ENCODE measurements around the gene ZNF789.
A peak's percentile ranks its signal among the peaks of the same experiment; 100 is the strongest.
"Not testable (repeated sequence)": the region's sequence is repeated elsewhere in the genome, so short reads cannot be mapped to it uniquely, and the experiment has no call there.

The ZNF789 gene

DNA sequence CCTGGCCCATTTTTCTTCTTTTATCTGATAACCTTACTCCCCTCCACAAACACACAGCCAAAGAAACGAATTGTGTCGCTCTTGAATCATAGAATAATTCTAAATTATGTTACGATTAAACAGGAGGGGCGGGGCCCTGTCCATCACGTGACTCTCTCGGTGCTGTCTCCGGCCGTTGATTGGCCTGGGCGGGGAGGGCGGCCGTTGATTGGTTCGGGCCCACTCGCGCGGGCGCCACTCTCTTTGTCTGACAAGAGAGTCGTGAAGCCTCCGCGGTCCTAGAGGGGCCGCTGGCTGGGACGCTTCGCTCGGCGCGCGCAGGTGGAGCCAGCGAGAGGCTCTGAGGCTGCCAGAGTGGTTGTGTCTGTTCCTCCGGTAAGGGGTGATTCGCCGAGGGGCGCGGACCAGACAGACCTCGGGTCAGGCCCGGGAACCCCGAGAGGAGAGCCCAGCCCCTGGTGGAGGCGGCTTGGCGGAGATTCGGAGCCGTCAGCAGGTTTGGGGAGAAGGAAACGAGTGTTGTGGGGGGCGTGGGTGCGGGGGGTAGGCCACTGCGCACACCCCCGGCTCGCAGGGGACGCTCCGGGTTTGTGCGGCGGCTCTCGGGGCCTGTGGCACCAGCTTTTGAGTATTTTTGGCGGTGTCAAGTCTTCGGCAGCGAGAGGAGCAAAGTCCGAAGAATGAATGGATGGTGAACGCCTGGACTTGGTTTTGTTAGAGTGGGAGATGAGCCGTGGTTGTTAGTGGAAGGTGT, at the start of gene ZNF789:
TSS of gene ZNF789 (plus strand) at position 330 of the 754 bp plus-strand sequence. CDS start 3,567 bp downstream, outside the sequence.
- no peaks in the 10 kb centered on the region for H3K27me3 Mint-ChIP-seq
- H3K4me3 Mint-ChIP-seq: peak within 1 kb of the TSS; percentile 90
- H3K4me1 Mint-ChIP-seq (ENCODE audit: low read depth): peaks cover 37% of the 10 kb centered on the region
- peak; percentile 98 for DNase-seq
- peak within 1 kb of the TSS; percentile 97 for H3K27ac Mint-ChIP-seq
- H3K9me3 Mint-ChIP-seq: no peaks in the 10 kb centered on the region
- peaks cover 37% of the 10 kb centered on the region for H3K36me3 Mint-ChIP-seq (ENCODE audit: low read depth)

DNA sequence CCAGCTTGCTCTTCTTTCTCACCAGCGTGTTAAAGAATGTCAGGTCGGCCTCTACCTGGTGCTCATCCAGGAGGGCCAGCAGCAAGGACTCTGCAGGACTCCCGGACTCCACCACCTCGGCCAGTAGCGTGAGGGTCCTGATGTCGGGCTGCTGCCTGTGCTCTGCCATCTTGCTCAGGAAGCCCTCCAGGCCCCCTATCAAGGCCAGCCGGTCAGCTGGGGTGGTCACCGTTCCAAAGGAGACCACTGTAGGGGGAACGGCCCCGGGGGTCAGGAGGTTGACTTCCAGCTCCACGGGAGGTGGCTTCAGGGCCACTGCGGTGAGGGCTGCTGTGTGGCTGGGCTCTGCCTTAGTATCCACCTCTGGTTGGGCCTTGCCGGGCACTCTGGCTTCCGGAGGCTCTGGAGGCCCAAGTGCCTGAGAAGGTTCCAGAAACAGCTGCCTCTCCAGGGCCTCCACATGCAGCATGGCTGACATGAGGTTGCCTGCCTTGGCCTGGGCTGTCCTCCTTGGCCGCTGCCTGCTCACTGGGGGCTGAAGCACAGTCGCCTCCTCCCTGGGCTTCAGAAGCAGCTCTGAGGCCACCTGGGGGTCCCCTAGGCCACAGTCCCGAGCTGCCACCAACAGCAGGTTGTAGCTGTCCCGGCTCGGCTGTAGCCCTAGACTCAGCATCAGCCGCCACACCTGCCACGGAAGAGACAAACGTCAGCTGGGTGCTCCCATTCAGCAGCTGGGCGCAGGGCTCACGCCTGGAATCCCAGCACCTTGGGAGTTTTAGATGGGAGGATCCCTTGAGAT, 47.6 kb upstream of the ZNF789 start:
- Mint-ChIP-seq H3K27ac (no peak overlapping the region), H3K9me3 (no peaks in the 10 kb centered on the region), H3K36me3 (ENCODE audit: low read depth) (peaks cover 73% of the 10 kb centered on the region), H3K27me3 (no peaks in the 10 kb centered on the region), H3K4me1 (ENCODE audit: low read depth) (peaks cover 2% of the 10 kb centered on the region), H3K4me3 (no peak overlapping the region)
- DNase-seq: no peak

DNA sequence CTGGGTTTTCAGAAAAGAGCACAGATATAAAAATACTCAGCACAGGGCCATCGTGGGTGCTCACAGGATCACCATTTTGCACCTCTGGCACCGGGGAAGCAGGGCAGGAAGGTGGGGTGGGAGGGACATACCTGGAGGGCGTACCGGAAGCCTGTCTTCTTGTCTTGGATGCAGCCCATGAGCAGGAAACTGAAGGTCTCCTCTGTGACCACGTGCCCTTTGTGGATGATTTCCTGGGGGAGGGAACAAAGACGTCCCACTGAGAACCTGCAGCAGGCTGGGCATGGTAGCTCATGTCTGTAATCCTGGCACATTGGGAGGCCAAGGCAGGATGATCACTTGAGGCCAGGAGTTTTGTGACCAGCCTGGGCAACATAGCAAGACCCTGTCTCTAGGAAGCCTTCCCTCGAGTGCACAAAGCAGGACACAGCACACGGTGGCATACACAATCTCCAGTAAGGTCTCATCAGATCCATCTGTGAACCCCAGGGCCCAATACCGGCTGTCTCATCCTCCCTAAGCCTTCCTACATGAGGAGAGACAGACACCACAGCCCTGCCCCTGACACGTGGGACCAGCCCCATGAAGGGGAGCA, 43.6 kb upstream of the ZNF789 start:
- Mint-ChIP-seq H3K27ac (peak overlapping the region; percentile 44), H3K9me3 (no peaks in the 10 kb centered on the region), H3K4me1 (ENCODE audit: low read depth) (peaks cover 2% of the 10 kb centered on the region)

DNA sequence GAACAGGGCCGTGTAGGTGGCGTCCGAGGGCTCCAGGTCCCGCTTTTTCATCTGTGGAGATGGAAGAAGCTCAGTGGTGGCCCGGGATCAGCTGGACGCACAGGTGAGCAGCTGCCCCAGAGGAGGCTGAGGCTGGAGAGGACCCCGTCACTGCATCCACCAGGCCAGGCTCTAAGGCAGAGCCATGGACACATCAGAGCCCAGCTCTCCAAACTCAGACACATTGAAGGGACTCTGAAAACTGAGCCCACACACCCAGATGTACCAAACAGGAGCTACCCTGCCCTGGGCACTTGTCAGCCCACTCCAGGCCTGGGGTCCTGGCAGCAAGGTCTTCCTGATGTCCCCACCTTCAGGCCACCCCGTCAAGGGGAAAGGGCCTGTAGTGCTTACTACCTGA, 42.9 kb upstream of the ZNF789 start:
- no peak for DNase-seq
- Mint-ChIP-seq H3K36me3 (ENCODE audit: low read depth) (peaks cover 73% of the 10 kb centered on the region), H3K9me3 (no peaks in the 10 kb centered on the region)

More for the DNA sequence above, 43.6 kb upstream of the ZNF789 start:
- peaks cover 73% of the 10 kb centered on the region for H3K36me3 Mint-ChIP-seq (ENCODE audit: low read depth)
- no peak for DNase-seq
- H3K27me3 Mint-ChIP-seq: no peaks in the 10 kb centered on the region
- no peak overlapping the region for H3K4me3 Mint-ChIP-seq

DNA sequence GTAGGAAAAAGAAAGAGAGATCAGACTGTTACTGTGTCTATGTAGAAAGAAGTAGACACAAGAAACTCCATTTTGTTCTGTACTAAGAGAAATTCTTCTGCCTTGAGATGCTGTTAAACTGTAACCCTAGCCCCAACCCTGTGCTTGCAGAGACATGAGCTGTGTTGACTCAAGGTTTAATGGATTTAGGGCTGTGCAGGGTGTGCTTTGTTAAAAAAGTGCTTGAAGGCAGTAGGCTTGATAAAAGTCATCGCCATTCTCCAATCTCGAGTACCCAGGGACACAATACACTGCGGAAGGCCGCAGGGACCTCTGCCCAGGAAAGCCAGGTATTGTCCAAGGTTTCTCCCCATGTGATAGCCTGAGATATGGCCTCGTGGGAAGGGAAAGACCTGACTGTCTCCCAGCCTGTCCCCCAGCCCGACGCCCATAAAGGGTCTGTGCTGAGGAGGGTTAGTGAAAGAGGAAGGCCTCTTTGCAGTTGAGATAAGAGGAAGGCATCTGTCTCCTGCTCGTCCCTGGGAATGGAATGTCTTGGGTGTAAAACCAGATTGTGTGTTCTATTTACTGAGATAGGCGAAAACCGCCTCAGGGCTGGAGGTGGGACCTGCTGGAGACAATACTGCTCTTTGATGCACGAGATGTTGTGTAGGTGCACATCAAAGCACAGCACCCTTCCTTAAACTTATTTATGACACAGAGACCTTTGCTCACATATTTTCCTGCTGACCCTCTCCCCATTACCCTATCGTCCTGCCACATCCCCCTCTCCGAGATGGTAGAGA, 40.7 kb upstream of the ZNF789 start:
- H3K9me3 Mint-ChIP-seq, H3K27me3 Mint-ChIP-seq, DNase-seq, H3K4me3 Mint-ChIP-seq, H3K27ac Mint-ChIP-seq: not testable (repeated sequence)
- Mint-ChIP-seq H3K36me3 (ENCODE audit: low read depth) (peaks cover 78% of the 10 kb centered on the region), H3K4me1 (ENCODE audit: low read depth) (peaks cover 14% of the 10 kb centered on the region)

More for the DNA sequence above, 42.9 kb upstream of the ZNF789 start:
- peak overlapping the region; percentile 59 for H3K27ac Mint-ChIP-seq
- H3K4me1 Mint-ChIP-seq (ENCODE audit: low read depth): peaks cover 2% of the 10 kb centered on the region
- H3K4me3 Mint-ChIP-seq: no peak overlapping the region
- no peaks in the 10 kb centered on the region for H3K27me3 Mint-ChIP-seq

DNA sequence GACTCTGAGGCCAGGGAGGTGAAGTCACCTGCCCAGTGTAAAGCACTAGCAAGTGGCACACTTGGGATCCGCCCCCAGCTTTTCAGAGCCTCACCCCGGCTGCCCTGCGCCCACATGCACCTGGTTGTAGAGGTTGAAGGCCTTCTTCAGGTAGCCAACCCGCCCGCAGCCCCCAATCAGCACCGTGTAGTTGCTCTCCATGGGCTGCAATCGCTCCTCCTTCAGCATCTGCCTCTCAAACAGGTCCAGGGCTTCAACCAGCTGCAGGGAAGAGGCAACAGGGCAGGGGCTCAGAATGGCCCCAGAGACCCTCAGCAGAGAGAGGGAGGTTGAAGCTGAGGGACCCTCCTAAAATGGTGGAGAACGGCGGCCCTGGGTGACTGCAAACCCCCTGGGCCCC, 39.5 kb upstream of the ZNF789 start:
- Mint-ChIP-seq H3K4me1 (ENCODE audit: low read depth) (peaks cover 24% of the 10 kb centered on the region), H3K36me3 (ENCODE audit: low read depth) (peaks cover 73% of the 10 kb centered on the region), H3K27ac (peak overlapping the region; percentile 19), H3K9me3 (no peaks in the 10 kb centered on the region), H3K4me3 (no peak overlapping the region), H3K27me3 (no peaks in the 10 kb centered on the region)
- no peak for DNase-seq

DNA sequence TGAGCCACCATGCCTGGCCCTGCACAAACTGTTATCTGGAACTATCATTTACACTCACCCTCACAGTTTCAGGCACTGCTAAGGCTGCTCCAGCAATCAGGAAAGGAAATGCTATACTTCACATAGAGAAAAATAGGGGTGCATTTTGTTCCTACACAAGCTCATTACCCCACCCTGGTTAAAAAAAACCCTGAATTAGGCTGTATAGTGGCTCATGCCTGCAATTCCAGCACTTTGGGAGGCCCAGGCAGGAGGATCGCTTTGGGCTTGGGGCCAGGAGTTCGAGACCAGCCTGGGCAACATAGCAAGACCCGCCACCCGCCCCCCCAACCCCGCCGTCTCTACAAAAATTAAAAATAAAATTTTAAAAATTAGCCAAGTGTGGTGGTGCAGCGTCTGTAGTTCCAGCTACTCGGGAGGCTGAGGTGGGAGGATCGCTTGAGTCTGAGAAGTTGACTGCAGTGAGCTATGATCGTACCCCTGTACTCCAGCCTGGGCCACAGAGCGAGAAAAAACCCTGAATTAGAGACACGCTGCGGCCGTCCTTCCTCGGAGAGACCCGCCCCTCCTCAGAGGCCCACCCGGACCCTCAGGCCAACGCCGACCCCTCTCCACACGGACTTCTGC, 34.6 kb upstream of the ZNF789 start:
- Mint-ChIP-seq H3K36me3 (ENCODE audit: low read depth) (peaks cover 76% of the 10 kb centered on the region), H3K27ac (peak overlapping the region; percentile 99), H3K27me3 (no peaks in the 10 kb centered on the region), H3K4me1 (ENCODE audit: low read depth) (peaks cover 48% of the 10 kb centered on the region), H3K4me3 (peak overlapping the region; percentile 100), H3K9me3 (no peaks in the 10 kb centered on the region)
- DNase-seq: no peak

DNA sequence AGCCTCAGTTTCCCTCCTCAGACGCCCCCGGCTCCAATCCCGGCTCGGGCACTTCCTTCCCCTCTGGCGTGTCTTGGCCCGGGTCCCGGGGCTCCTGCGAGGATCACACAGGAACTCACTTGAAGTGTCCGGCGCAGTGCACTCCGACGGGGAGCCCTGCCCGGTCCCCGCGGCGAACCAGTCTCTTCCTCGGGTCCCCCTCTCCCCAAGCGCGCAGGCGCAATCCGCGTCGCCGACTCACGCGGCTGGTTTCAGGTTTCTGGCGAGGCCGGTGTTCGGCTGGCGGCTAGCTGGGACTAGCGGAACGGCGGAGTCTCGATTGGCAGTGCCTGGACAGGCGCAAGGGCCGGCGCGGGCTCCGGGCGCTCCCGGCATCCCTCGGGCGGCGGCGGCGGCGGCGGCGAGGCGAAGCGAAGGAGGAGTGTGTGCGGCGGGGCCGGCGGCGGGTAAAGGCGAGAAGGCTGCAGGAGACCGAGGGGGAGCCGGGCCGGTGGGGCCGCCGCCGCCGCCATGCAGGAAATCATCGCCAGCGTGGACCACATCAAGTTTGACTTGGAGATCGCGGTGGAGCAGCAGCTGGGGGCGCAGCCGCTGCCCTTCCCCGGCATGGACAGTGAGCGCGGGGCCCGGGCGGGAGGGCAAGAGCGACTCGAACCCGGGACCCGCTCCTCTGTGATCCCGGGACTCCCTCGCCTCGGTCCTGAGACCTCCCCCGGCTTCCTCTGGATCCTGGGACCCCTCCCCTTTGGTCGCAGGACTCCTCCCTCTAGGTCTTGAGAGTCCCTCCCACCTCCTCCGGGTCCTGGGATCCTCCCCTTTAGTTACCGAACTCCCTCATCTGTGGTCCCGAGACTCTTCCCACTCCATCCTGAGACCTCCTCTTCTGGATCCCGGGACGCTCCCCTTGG, 33.9 kb upstream of the ZNF789 start, which contains the start of the genes CPSF4 and PTCD1:
TSS of gene CPSF4 (plus strand) at position 371 of the 908 bp plus-strand sequence. CDS start at position 511, 140 bp downstream.
TSS of gene PTCD1 (minus strand) at position 226 of the 908 bp plus-strand sequence. CDS start 3,556 bp downstream, outside the sequence.
- no peaks in the 10 kb centered on the region for H3K9me3 Mint-ChIP-seq
- peaks cover 51% of the 10 kb centered on the region for H3K4me1 Mint-ChIP-seq (ENCODE audit: low read depth)
- peak within 1 kb of the TSS; percentile 100 for H3K4me3 Mint-ChIP-seq
- peak within 1 kb of the TSS; percentile 99 for H3K27ac Mint-ChIP-seq
- DNase-seq: peak; percentile 96
- H3K27me3 Mint-ChIP-seq: no peaks in the 10 kb centered on the region
- H3K36me3 Mint-ChIP-seq (ENCODE audit: low read depth): peaks cover 76% of the 10 kb centered on the region

DNA sequence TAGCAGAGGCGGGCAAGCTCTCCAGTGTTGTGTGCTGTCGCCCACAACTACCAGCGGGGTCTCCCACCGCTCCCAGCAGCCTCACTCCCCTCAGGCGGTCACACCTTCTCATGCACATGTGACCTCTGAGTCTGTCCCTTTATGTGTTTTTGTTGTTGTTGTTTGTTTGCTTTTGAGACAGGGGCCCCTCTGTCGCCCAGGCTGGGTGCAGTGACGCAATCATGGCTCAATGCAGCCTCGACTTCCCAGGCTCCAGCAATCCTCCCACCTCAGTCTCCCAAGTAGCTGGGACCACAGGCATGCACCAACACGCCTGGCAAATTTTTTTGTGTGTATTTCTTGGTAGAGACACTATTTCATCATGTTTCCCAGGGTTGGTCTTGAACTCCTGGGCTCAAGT, 32.5 kb upstream of the ZNF789 start:
- Mint-ChIP-seq H3K9me3 (no peaks in the 10 kb centered on the region), H3K27me3 (no peaks in the 10 kb centered on the region), H3K4me3 (peak overlapping the region; percentile 100), H3K36me3 (ENCODE audit: low read depth) (peaks cover 76% of the 10 kb centered on the region), H3K27ac (peak overlapping the region; percentile 99), H3K4me1 (ENCODE audit: low read depth) (peaks cover 48% of the 10 kb centered on the region)
- no peak for DNase-seq

DNA sequence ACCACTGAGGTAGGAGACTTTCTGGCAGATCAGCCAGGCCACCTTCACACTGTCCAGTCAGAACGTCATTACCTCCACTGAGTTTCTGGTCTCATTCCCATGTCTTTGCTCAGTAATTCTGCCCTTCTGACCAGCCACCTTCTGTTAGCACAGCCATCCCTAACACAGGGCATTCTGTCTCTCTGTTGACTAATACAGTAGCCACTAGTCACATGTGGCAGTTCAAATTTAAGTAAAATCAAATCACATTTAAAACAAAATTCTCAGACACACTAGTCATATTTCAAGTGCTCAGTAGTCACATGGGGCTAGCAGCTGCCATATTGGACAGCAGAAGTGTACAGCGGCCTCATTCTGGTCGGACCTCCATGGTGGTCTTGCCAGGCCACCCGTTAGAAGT, 26.6 kb upstream of the ZNF789 start:
- Mint-ChIP-seq H3K36me3 (ENCODE audit: low read depth) (peaks cover 94% of the 10 kb centered on the region), H3K9me3 (no peaks in the 10 kb centered on the region), H3K27me3 (no peaks in the 10 kb centered on the region), H3K27ac (no peak overlapping the region), H3K4me3 (no peak overlapping the region), H3K4me1 (ENCODE audit: low read depth) (peaks cover 11% of the 10 kb centered on the region)
- no peak for DNase-seq

DNA sequence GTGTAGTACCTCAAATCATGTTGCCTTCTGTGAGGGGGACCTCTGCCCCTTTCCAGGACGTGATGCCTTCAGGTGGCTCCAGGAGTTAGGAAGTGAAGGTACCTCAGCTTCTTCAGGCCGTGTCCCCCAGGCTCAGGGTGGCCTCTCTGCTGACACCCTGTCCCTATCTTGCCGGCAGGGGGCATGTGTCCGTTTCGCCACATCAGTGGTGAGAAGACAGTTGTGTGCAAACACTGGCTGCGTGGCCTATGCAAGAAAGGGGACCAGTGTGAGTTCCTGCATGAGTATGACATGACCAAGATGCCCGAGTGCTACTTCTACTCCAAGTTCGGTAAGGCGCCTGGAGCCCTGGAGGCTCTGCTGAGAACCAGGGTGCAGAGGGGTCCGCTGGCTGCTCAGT, 24.7 kb upstream of the ZNF789 start:
- no peak overlapping the region for H3K27ac Mint-ChIP-seq
- H3K4me1 Mint-ChIP-seq (ENCODE audit: low read depth): peaks cover 5% of the 10 kb centered on the region
- H3K27me3 Mint-ChIP-seq: no peaks in the 10 kb centered on the region
- H3K4me3 Mint-ChIP-seq: no peak overlapping the region
- no peaks in the 10 kb centered on the region for H3K9me3 Mint-ChIP-seq
- H3K36me3 Mint-ChIP-seq (ENCODE audit: low read depth): peaks cover 97% of the 10 kb centered on the region
- no peak for DNase-seq

DNA sequence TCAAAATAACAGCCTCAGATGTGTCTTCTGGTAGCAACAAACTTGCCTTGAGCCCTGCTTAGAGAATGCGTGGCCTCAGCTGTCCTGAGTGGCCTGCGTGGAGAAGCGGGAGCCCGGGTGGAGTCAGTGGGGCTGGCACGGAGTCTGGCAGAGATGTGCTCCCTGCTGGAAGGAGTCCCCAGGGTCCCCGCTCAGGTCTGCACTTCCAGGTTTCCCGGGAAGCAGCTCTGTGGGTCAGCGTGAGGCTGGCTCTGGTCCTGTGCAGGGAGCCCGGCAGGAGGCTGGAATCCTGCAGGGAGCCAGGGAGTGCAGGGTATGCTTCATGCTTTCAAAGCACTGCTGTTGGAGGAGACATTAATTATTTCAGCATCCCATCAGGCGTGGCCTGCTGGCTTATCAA, 23.8 kb upstream of the ZNF789 start:
- DNase-seq: no peak
- Mint-ChIP-seq H3K27ac (no peak overlapping the region), H3K9me3 (no peaks in the 10 kb centered on the region), H3K4me1 (ENCODE audit: low read depth) (no peaks in the 10 kb centered on the region), H3K4me3 (no peak overlapping the region), H3K36me3 (ENCODE audit: low read depth) (peaks cover 97% of the 10 kb centered on the region), H3K27me3 (no peaks in the 10 kb centered on the region)

DNA sequence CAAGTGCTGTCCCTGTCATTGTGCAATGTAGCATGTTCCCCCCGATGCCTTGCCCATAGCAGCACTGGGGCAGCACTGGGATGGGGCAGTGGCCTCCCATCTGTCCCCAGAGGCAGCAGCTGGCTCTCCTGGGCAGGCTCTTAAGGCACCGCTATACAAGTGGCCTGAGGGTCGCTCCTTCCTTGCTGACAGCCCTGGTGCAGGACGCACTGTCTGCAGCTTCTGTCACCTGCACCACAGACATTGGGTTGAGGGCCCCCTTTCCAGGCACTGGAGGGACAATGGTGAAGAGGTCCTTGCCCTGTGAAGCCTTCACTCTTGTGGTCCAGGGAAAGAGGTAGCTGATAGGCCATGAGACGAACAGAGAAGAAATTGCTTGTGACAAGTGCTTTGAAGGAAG, 23.4 kb upstream of the ZNF789 start:
- Mint-ChIP-seq H3K4me1 (ENCODE audit: low read depth) (no peaks in the 10 kb centered on the region), H3K27ac (no peak overlapping the region), H3K36me3 (ENCODE audit: low read depth) (peaks cover 97% of the 10 kb centered on the region), H3K4me3 (no peak overlapping the region), H3K27me3 (no peaks in the 10 kb centered on the region), H3K9me3 (no peaks in the 10 kb centered on the region)
- no peak for DNase-seq

All from activated T-cell treated with anti-CD3 and anti-CD28 coated beads, Interleukin-2, amount 50 U/mL, for 24 hours (primary cell).